Measurements from ENCODE around the gene TRAF3.

DNA sequence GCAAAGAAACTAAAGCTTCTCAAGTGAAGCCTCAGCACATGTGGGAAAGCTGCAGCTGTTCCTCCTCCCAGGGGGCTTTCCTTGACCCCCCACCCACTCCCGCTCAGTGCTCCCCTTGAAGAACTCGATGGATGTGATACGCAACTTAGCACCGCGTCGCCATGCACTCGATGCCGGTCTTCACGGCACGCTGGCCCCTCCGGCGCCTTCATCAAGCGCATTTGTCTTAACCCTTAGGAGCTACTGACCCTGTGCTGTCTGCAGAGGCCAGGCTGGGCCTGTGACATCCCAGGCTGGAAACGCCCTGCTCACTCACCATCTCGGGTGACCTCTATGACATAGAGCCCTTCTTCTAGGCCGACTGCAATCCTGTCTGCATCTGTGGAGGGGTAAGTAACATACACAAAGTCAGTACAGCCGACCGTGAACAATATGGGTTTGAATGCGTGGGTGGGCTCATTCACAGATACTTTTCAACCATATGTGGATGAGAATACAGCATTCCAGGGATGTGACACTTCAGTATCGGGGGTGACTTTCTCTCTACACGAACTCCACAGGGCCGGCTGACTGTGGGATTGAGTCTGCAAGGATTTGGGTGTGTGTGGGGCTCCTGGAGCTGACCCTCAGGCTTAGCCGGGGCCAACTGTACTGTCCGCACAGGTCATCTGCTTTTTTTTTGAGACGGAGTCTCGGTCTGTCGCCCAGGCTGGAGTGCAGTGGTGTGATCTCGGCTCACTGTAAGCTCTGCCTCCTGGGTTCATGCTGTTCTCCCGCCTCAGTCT, 168.3 kb downstream of the TRAF3 start:
- TF ChIP-seq, protein P1, sequence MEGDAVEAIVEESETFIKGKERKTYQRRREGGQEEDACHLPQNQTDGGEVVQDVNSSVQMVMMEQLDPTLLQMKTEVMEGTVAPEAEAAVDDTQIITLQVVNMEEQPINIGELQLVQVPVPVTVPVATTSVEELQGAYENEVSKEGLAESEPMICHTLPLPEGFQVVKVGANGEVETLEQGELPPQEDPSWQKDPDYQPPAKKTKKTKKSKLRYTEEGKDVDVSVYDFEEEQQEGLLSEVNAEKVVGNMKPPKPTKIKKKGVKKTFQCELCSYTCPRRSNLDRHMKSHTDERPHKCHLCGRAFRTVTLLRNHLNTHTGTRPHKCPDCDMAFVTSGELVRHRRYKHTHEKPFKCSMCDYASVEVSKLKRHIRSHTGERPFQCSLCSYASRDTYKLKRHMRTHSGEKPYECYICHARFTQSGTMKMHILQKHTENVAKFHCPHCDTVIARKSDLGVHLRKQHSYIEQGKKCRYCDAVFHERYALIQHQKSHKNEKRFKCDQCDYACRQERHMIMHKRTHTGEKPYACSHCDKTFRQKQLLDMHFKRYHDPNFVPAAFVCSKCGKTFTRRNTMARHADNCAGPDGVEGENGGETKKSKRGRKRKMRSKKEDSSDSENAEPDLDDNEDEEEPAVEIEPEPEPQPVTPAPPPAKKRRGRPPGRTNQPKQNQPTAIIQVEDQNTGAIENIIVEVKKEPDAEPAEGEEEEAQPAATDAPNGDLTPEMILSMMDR (IDR thresholded peaks at IDR 0.05; ENCODE audit: insufficient read depth, low read length): no peak
- no peak for TF ChIP-seq GABPA (IDR thresholded peaks at IDR 0.05; ENCODE audit: low read depth)

Measured in HL-60 (cell line).